CD4-positive, alpha-beta memory T cell (primary cell): ENCODE results near the gene RABGAP1L. TPM values are rescaled to one million over a fixed set of nuclear protein-coding genes. Genes with fewer than 3 reads are reported as not detected.

Experiments used
- CTCF ChIA-PET: fragments of 350-600 bp; sonication (Branson Sonifier 250); formaldehyde crosslinking; loops from one replicate; lab custom pipeline; 2021; ENCODE audit warnings: inconsistent platforms; ENCODE audit not compliant: partially characterized antibody; lab: Charles Lee
- POLR2A ChIA-PET: fragments of 350-600 bp; sonication (Branson Sonifier 250); formaldehyde crosslinking; loops from one replicate; lab custom pipeline; 2021; ENCODE audit not compliant: partially characterized antibody; lab: Charles Lee
- DNase-seq, 5 donors: peaks; one replicate each; pipeline versions ENCODE4 v3.0.0 to v3.0.0-alpha.2; 2020 to 2022; ENCODE audit warnings: mixed read lengths in 1 of 5
- H3K27ac ChIP-seq: one replicate; pipeline ENCODE4 v1.7.0; 2013; ENCODE audit warnings: low read depth, low read length
- H3K27me3 ChIP-seq: 2 replicates; pipeline ENCODE4 v1.7.0; 2013; ENCODE audit warnings: mild to moderate bottlenecking, low read length, moderate library complexity; ENCODE audit not compliant: insufficient read depth
- H3K36me3 ChIP-seq: 2 replicates; pipeline ENCODE4 v1.7.0; 2013; ENCODE audit warnings: mild to moderate bottlenecking, low read length, moderate library complexity; ENCODE audit not compliant: insufficient read depth
- H3K4me1 ChIP-seq: 2 replicates; pipeline ENCODE4 v1.7.0; 2013; ENCODE audit warnings: mild to moderate bottlenecking, low read length, moderate library complexity; ENCODE audit not compliant: insufficient read depth
- H3K4me3 ChIP-seq, 2 donors: one replicate each; pipeline ENCODE4 v1.7.0; 2013; ENCODE audit warnings: low read length in 2 of 2, mild to moderate bottlenecking in 1 of 2
- H3K9me3 ChIP-seq, 2 donors: one replicate each; pipeline ENCODE4 v1.7.0; 2013; ENCODE audit warnings: low read length in 2 of 2, control low read depth in 1 of 2; ENCODE audit not compliant: control insufficient read depth in 1 of 2
- H3K27ac Mint-ChIP-seq, 7 donors: one replicate each; pipeline ENCODE4 v1.8.0; 2020 to 2021; ENCODE audit warnings: mixed read lengths in 7 of 7, mild to moderate bottlenecking in 6 of 7, inconsistent platforms in 3 of 7, moderate library complexity in 3 of 7
- H3K27me3 Mint-ChIP-seq, 2 donors: one replicate each; pipeline ENCODE4 v1.8.0; 2020 to 2021; ENCODE audit warnings: mixed read lengths in 2 of 2
- H3K36me3 Mint-ChIP-seq, 2 donors: one replicate each; pipeline ENCODE4 v1.8.0; 2020 to 2021; ENCODE audit warnings: mixed read lengths in 2 of 2, inconsistent platforms in 1 of 2, mild to moderate bottlenecking in 1 of 2
- H3K4me1 Mint-ChIP-seq, 4 donors: one replicate each; pipeline ENCODE4 v1.8.0; 2020 to 2021; ENCODE audit warnings: mixed read lengths in 4 of 4, mild to moderate bottlenecking in 1 of 4
- H3K4me3 Mint-ChIP-seq, 8 donors: one replicate each; pipeline ENCODE4 v1.8.0; 2020 to 2021; ENCODE audit warnings: mixed read lengths in 8 of 8, mild to moderate bottlenecking in 7 of 8, moderate library complexity in 6 of 8, inconsistent platforms in 3 of 8
- H3K9me3 Mint-ChIP-seq, 8 donors: one replicate each; pipeline ENCODE4 v1.8.0; 2020 to 2021; ENCODE audit warnings: mixed read lengths in 8 of 8, mild to moderate bottlenecking in 5 of 8, inconsistent platforms in 3 of 8, moderate library complexity in 1 of 8
- intact Hi-C: fragments of 100-400 bp; cut with micrococcal nuclease; formaldehyde crosslinking; loops from one replicate; pipeline ENCODE4 v1.15.1; 2023
- polyA plus RNA-seq, 2 donors: library from polyadenylated mRNA; unstranded; fragments of 300-500 nt; fragmentation: Illumina TruSeq; gene quantifications; one replicate each; pipeline ENCODE4 v1.2.3, GENCODE V29; 2021
- total RNA-seq, 2 experiments: library from RNA; stranded (reverse); gene quantifications; one replicate each; pipeline ENCODE4 v1.2.3, GENCODE V29; 2021

The RABGAP1L gene
- total and polyA plus RNA-seq, 4 experiments from 2014 or later, result 75.7 to 114 (median 96.8) TPM

DNA sequence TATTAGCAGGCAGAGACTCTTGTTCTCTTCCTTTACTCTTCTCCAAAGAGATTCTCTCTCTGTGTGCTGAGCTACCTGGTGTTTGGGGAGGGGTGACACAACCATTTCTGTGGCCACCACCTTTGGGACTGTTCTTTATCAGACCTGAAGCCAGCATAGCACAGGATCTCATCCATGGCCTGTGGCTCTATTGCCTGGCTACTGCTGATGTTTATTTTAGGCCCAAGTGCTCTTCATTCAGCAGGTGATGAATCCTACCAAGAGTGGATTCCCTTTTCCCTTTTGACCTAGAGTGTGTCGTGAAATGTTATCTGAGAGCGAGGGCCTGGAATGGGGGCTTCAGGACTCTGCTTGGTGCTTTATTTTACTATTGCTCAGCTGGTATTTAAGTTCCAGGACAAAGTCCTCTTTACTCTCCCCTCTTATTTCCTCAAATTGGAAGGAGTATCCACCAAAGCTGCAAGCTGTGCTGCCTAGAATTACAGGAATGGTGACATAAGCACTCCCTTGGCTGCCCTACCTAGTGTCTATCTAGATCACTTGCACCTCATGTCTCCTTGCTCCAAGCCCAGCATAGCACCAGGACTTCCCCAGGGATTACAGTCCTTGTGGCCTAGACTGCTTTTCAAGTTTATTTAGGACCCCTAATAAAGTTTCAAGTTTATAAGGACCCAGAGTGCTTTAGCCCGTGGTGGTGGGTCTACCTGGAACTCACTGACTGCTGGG is 193.7 kb downstream of the RABGAP1L start:
- Mint-ChIP-seq H3K4me3 (no peak overlapping the region), H3K9me3 (peaks cover 0 to 4% (median 0%) of the 10 kb centered on the region in 8 donors), H3K36me3 (peaks cover 15 to 28% of the 10 kb centered on the region in 2 donors), H3K27ac (peak overlapping the region in 1 of 7 donors; percentile 72), H3K27me3 (no peaks in the 10 kb centered on the region), H3K4me1 (peaks cover 0 to 13% (median 6%) of the 10 kb centered on the region in 4 donors)
- H3K4me1 ChIP-seq, result no peaks in the 10 kb centered on the region
- no peaks in the 10 kb centered on the region for H3K36me3 ChIP-seq
- no peak for DNase-seq
- H3K9me3 ChIP-seq, result no peaks in the 10 kb centered on the region
- H3K27ac ChIP-seq, result no peak overlapping the region
- intact Hi-C loops, result no loop called here
- H3K27me3 ChIP-seq, result no peaks in the 10 kb centered on the region
- ChIA-PET POLR2A (no interaction called here), CTCF (no interaction called here)
- H3K4me3 ChIP-seq, result no peak overlapping the region

DNA sequence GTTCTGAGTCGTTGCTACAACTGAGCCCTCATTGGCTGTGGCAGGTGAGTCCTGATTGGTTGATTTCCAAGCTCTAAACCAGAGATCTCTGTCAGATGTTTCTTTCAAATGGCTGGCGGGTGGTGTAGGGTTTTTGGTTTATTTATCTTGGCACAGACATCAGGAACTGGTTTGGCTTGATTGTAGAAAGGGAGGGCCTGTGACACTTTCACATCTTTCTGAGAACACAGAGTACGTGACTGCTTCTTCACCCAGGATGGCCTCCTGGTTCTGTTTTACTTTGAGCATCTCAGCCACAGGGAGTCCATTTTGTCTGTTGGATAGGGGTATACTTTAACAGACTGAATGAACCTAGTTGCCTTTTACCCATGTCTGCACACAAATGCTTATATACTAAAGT is 199.0 kb downstream of the RABGAP1L start:
- H3K9me3 ChIP-seq, result no peaks in the 10 kb centered on the region

DNA sequence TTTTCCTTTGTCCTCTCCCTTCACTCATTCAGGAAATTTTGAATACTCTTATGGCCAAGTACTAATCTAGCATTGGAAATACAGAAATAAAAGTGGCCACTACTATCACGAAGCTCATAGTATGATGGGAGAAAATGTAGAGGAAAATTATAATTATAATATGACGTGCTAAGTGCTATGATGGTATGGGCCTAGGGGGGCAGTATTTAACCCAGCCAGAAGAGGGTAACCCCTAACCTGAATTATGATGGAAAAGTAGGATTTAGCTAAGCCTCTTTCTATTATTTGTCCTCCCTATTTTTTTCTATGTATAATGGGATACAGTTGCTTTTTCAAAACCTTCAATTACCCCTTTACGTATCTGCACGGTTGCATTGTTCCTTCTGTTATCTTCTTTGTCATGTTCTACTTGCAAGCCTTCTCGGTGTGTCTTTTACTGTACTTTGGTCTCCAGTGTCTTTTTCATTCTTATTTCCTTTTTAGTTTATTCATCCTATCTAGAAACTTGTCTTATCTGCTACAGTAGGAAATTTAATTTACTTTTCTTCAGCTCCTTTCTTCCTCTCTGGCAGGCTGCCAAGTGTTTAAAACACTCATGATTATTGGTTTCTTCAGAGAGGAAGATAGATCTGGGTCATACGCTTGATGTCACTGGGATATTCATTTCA is 199.6 kb downstream of the RABGAP1L start:
- CTCF ChIA-PET, result no interaction called here
- DNase-seq, result no peak
- POLR2A ChIA-PET, result no interaction called here

More for the DNA sequence above, 199.0 kb downstream of the RABGAP1L start:
- H3K27me3 ChIP-seq, result no peaks in the 10 kb centered on the region
- Mint-ChIP-seq H3K27ac (no peak overlapping the region), H3K4me1 (peaks cover 10 to 16% (median 13%) of the 10 kb centered on the region in 4 donors), H3K27me3 (no peaks in the 10 kb centered on the region), H3K4me3 (no peak overlapping the region), H3K9me3 (peaks cover 0 to 3% (median 0%) of the 10 kb centered on the region in 8 donors), H3K36me3 (peaks cover 4 to 10% of the 10 kb centered on the region in 2 donors)
- intact Hi-C loops, result no loop called here
- no peak for DNase-seq
- POLR2A ChIA-PET, result no interaction called here
- CTCF ChIA-PET, result no interaction called here
- H3K4me3 ChIP-seq, result no peak overlapping the region
- H3K27ac ChIP-seq, result no peak overlapping the region
- H3K4me1 ChIP-seq, result no peaks in the 10 kb centered on the region
- H3K36me3 ChIP-seq, result no peaks in the 10 kb centered on the region

DNA sequence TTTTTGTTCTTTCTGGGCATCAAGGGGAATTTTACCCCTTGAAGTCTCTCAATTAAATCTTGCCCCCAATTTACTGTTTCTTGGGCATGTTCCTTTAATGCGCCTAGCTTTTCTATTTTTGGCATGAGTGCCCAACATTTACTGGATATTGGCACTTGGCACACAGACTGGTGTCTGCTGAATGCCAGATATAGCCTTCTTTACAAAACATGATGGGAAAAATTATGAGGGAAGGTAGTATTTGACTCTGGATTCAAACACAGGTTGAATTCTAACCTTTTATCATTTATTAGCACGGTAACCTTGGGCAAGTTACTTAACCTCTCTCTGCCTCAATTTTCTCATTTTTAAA is 200.1 kb downstream of the RABGAP1L start:
- no peak overlapping the region for H3K27ac ChIP-seq
- H3K9me3 Mint-ChIP-seq, result peaks cover 0 to 3% (median 0%) of the 10 kb centered on the region in 8 donors
- ChIA-PET POLR2A (no interaction called here), CTCF (no interaction called here)
- no peaks in the 10 kb centered on the region for H3K27me3 ChIP-seq
- intact Hi-C loops, result no loop called here
- peaks cover 5 to 6% of the 10 kb centered on the region in 2 donors for H3K36me3 Mint-ChIP-seq
- peaks cover 10 to 15% (median 14%) of the 10 kb centered on the region in 4 donors for H3K4me1 Mint-ChIP-seq
- DNase-seq, result no peak
- H3K4me3 ChIP-seq, result no peak overlapping the region
- no peak overlapping the region for H3K27ac Mint-ChIP-seq
- H3K27me3 Mint-ChIP-seq, result no peaks in the 10 kb centered on the region
- no peaks in the 10 kb centered on the region for H3K9me3 ChIP-seq
- H3K4me3 Mint-ChIP-seq, result no peak overlapping the region
- no peaks in the 10 kb centered on the region for H3K4me1 ChIP-seq
- H3K36me3 ChIP-seq, result no peaks in the 10 kb centered on the region

More for the DNA sequence above, 199.6 kb downstream of the RABGAP1L start:
- Mint-ChIP-seq H3K27ac (peak overlapping the region in 2 of 7 donors; percentile 26 to 49), H3K4me3 (no peak overlapping the region), H3K4me1 (peaks cover 10 to 15% (median 14%) of the 10 kb centered on the region in 4 donors), H3K27me3 (no peaks in the 10 kb centered on the region), H3K36me3 (peaks cover 6% of the 10 kb centered on the region in 2 donors), H3K9me3 (peaks cover 0 to 3% (median 0%) of the 10 kb centered on the region in 8 donors)
- Histone ChIP-seq H3K4me3 (no peak overlapping the region), H3K4me1 (no peaks in the 10 kb centered on the region), H3K9me3 (no peaks in the 10 kb centered on the region), H3K27me3 (no peaks in the 10 kb centered on the region), H3K36me3 (no peaks in the 10 kb centered on the region), H3K27ac (no peak overlapping the region)
- intact Hi-C loops, result no loop called here

DNA sequence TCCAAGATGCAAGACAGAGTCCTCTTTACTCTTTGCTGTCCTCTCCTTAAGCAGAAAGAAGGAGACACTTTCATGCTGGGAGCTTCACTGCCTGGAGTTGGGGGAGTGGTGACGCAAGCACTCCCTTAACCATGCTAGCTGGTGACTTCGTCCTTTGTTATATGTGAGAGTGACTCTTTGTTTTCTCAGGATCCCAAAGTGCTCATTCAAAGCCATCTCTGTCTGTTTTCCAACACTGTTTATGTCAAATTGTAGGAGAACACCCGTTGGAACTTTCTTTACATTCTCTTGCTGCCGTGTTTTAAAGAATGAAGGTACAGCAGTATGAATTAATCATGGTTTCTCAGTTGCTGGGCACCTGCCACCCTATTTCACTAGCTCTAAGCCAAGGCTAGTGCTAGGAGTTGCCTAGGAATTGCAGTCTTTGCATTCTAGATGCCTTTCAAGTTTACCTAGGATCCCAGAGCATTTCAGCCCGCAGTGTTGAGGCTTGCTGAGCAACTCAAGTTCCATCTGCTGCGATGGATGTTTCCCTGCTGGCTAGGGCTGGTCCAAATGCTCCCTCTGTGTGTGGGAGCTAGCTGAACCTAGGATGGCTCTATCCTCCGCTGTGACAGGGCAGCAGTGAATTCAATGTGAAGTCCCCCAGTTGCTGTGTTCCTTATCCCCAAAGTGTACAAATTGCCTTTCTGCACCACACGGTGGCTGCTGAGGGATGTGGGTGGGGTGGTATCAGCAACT is 205.8 kb downstream of the RABGAP1L start:
- no peak for DNase-seq
- Histone ChIP-seq H3K4me1 (no peaks in the 10 kb centered on the region), H3K9me3 (no peaks in the 10 kb centered on the region), H3K36me3 (no peaks in the 10 kb centered on the region), H3K27me3 (no peaks in the 10 kb centered on the region), H3K4me3 (no peak overlapping the region), H3K27ac (no peak overlapping the region)
- ChIA-PET POLR2A (no interaction called here), CTCF (no interaction called here)
- intact Hi-C loops, result no loop called here
- H3K4me1 Mint-ChIP-seq, result peaks cover 4 to 10% (median 8%) of the 10 kb centered on the region in 4 donors
- H3K36me3 Mint-ChIP-seq, result peaks cover 8 to 20% of the 10 kb centered on the region in 2 donors
- no peaks in the 10 kb centered on the region for H3K27me3 Mint-ChIP-seq
- no peak overlapping the region for H3K27ac Mint-ChIP-seq
- H3K9me3 Mint-ChIP-seq, result peaks cover 0 to 3% (median 0%) of the 10 kb centered on the region in 8 donors
- no peak overlapping the region for H3K4me3 Mint-ChIP-seq

DNA sequence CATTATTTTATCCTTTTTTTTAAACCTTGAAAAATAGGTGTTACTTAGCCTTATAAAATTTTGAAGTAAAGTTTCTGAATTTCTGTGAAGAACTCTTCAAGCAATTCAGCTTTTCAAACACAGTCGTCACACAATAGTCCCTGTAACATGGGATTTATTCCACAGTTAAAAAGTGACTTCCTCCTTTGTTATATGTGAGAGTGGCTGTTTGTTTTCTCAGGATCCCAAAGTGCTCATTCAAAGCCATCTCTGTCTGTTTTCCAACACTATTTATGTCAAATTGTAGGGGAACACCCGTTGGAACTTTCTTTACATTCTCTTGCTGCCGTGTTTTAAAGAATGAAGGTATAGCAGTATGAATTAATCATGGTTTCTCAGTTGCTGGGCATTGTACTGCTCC is 207.6 kb downstream of the RABGAP1L start:
- H3K27me3 Mint-ChIP-seq, result no peaks in the 10 kb centered on the region
- no peaks in the 10 kb centered on the region for H3K27me3 ChIP-seq
- H3K4me3 Mint-ChIP-seq, result no peak overlapping the region
- no peak overlapping the region for H3K4me3 ChIP-seq
- no peak overlapping the region for H3K27ac ChIP-seq
- peaks cover 2 to 10% (median 6%) of the 10 kb centered on the region in 4 donors for H3K4me1 Mint-ChIP-seq
- no peak for DNase-seq
- H3K36me3 Mint-ChIP-seq, result peaks cover 12 to 29% of the 10 kb centered on the region in 2 donors
- H3K4me1 ChIP-seq, result no peaks in the 10 kb centered on the region
- ChIA-PET CTCF (no interaction called here), POLR2A (no interaction called here)
- H3K9me3 Mint-ChIP-seq, result peaks cover 0 to 3% (median 0%) of the 10 kb centered on the region in 8 donors
- no peaks in the 10 kb centered on the region for H3K36me3 ChIP-seq
- intact Hi-C loops, result no loop called here
- no peaks in the 10 kb centered on the region for H3K9me3 ChIP-seq
- no peak overlapping the region for H3K27ac Mint-ChIP-seq

DNA sequence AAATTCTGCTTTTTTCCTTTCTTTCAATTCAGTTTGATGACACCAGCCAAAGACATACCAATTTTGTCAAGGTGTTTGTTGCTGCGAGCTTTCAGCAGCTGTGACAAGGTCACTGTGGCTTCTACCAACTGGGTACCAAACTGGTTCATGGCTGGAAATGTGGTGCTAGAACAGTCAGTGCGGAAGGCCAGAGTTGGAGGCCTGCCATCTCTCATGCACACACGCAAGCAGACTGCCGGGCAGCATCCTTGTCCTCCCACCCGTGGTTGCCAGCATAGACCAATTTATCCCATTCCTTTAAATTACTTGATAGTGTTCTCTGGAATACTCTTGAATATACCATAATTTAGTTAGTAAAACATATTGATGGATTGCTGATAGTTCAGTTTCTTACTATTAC is 208.6 kb downstream of the RABGAP1L start:
- no peak overlapping the region for H3K4me3 ChIP-seq
- no peaks in the 10 kb centered on the region for H3K9me3 ChIP-seq
- peaks cover 0 to 7% (median 3%) of the 10 kb centered on the region in 4 donors for H3K4me1 Mint-ChIP-seq
- intact Hi-C loops, result no loop called here
- H3K27me3 ChIP-seq, result no peaks in the 10 kb centered on the region
- no peaks in the 10 kb centered on the region for H3K4me1 ChIP-seq
- H3K36me3 Mint-ChIP-seq, result peaks cover 15 to 35% of the 10 kb centered on the region in 2 donors
- DNase-seq, result no peak
- no peak overlapping the region for H3K4me3 Mint-ChIP-seq
- H3K27ac Mint-ChIP-seq, result peak overlapping the region in 1 of 7 donors; percentile 19
- no peaks in the 10 kb centered on the region for H3K27me3 Mint-ChIP-seq
- no peak overlapping the region for H3K27ac ChIP-seq
- H3K9me3 Mint-ChIP-seq, result no peaks in the 10 kb centered on the region
- no peaks in the 10 kb centered on the region for H3K36me3 ChIP-seq
- ChIA-PET CTCF (no interaction called here), POLR2A (no interaction called here)
